Progenitor cell of endocrine pancreas (in vitro differentiated cells): ENCODE data around the gene ATG7. TPM values are rescaled to one million over a fixed set of nuclear protein-coding genes. Genes with fewer than 3 reads are reported as not detected.
A peak's percentile ranks its signal among the peaks of the same experiment; 100 is the strongest.

Source experiments
- DNase-seq: peaks from one replicate; pipeline ENCODE4 v3.0.0; 2021; ENCODE audit warnings: low spot score; ENCODE audit not compliant: unreplicated experiment
- H3K27ac Mint-ChIP-seq: 2 replicates; pipeline ENCODE4 v1.8.0; 2021; ENCODE audit warnings: mild to moderate bottlenecking, moderate library complexity, mixed read lengths
- H3K27me3 Mint-ChIP-seq: 2 replicates; pipeline ENCODE4 v1.8.0; 2021; ENCODE audit warnings: mixed read lengths
- H3K36me3 Mint-ChIP-seq: 2 replicates; pipeline ENCODE4 v1.8.0; 2022; ENCODE audit warnings: mixed read lengths; ENCODE audit not compliant: insufficient read depth
- H3K4me1 Mint-ChIP-seq: 2 replicates; pipeline ENCODE4 v1.8.0; 2021; ENCODE audit warnings: low read depth, mixed read lengths
- H3K4me3 Mint-ChIP-seq: 2 replicates; pipeline ENCODE4 v1.8.0; 2021; ENCODE audit warnings: low read depth, mild to moderate bottlenecking, moderate library complexity, mixed read lengths
- H3K9me3 Mint-ChIP-seq: 2 replicates; pipeline ENCODE4 v1.8.0; 2021; ENCODE audit warnings: low read depth, mixed read lengths
- total RNA-seq: library from RNA; stranded (reverse); gene quantifications from 2 replicates; pipeline ENCODE4 v1.2.1, GENCODE V29; 2021
- TF ChIP-seq, protein P1 (sequence below): fragments of 200-600 bp; sonication (generic); IDR thresholded peaks from one replicate; pipeline ENCODE4 v1.5.0; 2021; ENCODE audit warnings: antibody characterized with exemption, mild to moderate bottlenecking; ENCODE audit not compliant: unreplicated experiment

The ATG7 gene
- total RNA-seq, 1 donor from 2014 or later: 29.1 TPM

DNA sequence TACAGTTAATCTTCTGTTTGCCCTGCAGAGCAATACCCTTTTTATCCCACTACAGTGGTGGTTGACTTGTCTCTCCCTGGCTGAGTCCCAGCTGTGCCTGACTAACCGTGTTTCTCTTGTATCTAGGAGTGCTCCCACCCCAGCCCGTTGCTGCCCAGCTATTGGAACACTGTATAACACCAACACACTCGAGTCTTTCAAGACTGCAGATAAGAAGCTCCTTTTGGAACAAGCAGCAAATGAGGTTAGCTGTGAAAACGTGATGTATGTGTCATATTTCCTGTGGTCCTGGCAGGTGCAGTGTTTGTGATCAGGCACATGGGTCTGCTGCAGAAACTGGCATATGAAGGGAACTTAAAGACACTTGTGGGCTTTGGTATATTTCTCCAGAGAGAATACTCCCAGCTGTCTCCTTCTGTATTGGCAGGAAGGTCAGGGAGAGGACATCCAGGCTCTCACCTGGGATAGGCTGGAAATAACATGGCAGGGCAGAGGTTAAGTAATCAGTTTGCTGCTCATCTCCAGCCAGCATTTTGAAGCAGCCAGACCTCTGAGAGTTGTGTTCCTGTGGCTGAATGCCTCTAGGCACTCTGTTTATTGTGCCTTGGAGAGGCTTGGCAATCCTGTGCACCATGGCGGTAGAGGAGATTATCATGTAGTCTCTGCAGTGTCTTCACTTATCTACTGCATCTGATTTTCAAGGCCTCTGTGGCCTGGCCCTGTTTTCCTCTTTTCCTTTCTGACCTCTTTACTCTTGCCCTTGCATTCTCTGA lies 34.8 kb downstream of the ATG7 start:
- no peak overlapping the region for H3K4me3 Mint-ChIP-seq
- DNase-seq: no peak
- TF ChIP-seq, protein P1, sequence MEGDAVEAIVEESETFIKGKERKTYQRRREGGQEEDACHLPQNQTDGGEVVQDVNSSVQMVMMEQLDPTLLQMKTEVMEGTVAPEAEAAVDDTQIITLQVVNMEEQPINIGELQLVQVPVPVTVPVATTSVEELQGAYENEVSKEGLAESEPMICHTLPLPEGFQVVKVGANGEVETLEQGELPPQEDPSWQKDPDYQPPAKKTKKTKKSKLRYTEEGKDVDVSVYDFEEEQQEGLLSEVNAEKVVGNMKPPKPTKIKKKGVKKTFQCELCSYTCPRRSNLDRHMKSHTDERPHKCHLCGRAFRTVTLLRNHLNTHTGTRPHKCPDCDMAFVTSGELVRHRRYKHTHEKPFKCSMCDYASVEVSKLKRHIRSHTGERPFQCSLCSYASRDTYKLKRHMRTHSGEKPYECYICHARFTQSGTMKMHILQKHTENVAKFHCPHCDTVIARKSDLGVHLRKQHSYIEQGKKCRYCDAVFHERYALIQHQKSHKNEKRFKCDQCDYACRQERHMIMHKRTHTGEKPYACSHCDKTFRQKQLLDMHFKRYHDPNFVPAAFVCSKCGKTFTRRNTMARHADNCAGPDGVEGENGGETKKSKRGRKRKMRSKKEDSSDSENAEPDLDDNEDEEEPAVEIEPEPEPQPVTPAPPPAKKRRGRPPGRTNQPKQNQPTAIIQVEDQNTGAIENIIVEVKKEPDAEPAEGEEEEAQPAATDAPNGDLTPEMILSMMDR: no peak
- no peaks in the 10 kb centered on the region for H3K9me3 Mint-ChIP-seq
- peak overlapping the region; percentile 11 for H3K27ac Mint-ChIP-seq
- peaks cover 6% of the 10 kb centered on the region for H3K4me1 Mint-ChIP-seq
- H3K27me3 Mint-ChIP-seq: no peaks in the 10 kb centered on the region
- peaks cover 12% of the 10 kb centered on the region for H3K36me3 Mint-ChIP-seq

DNA sequence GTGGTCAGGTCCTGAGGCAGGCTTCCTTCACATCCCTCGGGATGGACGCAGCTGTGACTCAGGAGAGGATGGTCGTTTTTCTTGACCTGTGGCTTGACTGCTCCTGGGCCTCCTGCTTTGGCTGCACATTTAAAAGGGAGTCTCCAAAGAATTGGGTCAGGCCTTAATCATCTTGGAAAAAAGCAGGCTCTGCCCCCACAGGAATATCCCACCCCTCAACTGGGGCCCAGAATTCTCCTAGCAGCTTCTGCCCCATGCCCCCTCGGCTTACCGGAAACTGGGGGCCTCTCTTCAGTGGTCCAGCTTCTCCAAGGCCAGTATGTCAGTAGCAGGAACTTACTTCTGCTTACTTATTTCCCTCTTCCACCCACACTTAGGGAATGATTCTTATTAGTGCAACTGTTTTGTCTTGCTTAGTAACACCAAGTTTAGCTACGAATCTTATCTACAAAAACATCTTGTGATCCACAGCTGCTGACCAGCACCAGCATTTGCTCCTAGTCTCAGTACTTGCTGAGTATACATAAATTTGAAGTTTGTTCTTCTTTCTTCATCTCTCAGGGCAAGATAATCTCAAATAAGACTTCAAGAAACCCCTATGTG lies 35.7 kb downstream of the ATG7 start:
- TF ChIP-seq, protein P1: no peak
- DNase-seq: no peak
- Mint-ChIP-seq H3K36me3 (peaks cover 12% of the 10 kb centered on the region), H3K9me3 (no peaks in the 10 kb centered on the region), H3K27me3 (no peaks in the 10 kb centered on the region), H3K4me3 (no peak overlapping the region), H3K4me1 (peaks cover under 1% of the 10 kb centered on the region), H3K27ac (no peak overlapping the region)

DNA sequence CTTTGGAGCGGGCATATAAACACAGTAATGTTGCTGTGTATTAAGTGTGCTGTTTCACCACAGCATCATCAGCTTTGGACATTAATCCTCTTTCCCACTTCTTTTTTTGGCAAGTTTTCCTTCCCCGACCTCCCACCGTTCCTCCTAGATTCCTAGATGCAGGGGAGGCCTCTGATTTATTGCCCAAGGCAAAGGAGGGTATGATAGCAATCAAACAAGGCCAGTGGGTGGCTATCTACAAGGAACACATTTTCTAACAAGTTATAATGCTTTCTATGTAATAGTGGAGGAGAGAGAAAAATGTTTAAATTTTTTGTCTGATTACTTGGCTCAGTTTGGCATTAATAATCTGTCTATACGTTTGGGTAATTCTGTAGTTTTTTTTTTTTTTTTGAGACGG lies 38.1 kb downstream of the ATG7 start:
- peaks cover 8% of the 10 kb centered on the region for H3K36me3 Mint-ChIP-seq
- DNase-seq: no peak
- no peak overlapping the region for H3K4me3 Mint-ChIP-seq
- no peaks in the 10 kb centered on the region for H3K4me1 Mint-ChIP-seq
- no peak overlapping the region for H3K27ac Mint-ChIP-seq
- H3K9me3 Mint-ChIP-seq: no peaks in the 10 kb centered on the region
- no peaks in the 10 kb centered on the region for H3K27me3 Mint-ChIP-seq
- TF ChIP-seq, protein P1: no peak

DNA sequence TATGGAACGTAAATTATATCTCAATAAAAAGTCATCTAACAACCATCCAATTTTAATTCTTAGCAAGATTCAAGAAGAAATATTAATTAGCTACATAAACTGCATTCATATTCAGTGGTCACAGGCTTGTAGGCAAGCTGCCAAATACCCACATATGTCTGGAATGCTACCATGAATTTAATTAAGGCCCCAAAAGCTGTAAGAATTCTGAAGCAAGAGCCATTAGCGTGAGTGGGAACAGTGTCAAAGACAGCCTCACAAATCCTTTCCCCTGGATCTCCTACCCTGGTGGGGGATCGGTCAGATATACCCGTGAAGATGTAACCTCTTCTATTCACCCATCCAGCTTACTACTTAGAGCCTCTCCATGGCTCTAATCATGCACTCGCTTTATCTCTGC lies 40.0 kb downstream of the ATG7 start:
- Mint-ChIP-seq H3K27me3 (no peaks in the 10 kb centered on the region), H3K4me3 (no peak overlapping the region), H3K4me1 (no peaks in the 10 kb centered on the region), H3K9me3 (no peaks in the 10 kb centered on the region), H3K36me3 (peaks cover 15% of the 10 kb centered on the region), H3K27ac (no peak overlapping the region)
- DNase-seq: no peak
- TF ChIP-seq, protein P1: no peak

DNA sequence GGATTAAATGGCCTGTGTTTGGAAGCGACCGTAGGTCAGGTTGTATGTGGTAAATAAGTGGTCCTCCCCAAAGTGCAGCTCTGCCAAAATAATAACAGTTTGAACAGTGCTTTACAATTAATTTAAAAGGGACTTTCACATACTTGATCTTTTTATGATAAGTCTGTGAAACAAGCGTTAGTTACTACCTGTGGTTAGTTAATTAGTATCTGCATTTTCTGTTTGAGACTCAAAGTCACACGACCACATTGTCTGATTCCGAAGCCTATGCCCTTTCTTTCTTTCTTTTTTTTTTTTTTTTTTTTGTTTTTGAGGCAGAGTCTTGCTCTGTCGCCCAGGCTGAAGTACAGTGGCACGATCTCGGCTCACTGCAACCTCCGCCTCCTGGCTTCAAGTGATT lies 45.1 kb downstream of the ATG7 start:
- Mint-ChIP-seq H3K36me3 (peaks cover 13% of the 10 kb centered on the region), H3K27me3 (no peaks in the 10 kb centered on the region), H3K27ac (no peak overlapping the region), H3K4me1 (no peaks in the 10 kb centered on the region), H3K9me3 (no peaks in the 10 kb centered on the region), H3K4me3 (no peak overlapping the region)
- DNase-seq: no peak
- TF ChIP-seq, protein P1: no peak
